Activated CD4-positive, alpha-beta T cell treated with anti-CD3 and anti-CD28 coated beads, Interleukin-2, amount 50 U/mL, for 16 hours (primary cell): ENCODE measurements around the gene ERBB3.
A peak's percentile ranks its signal among the peaks of the same experiment; 100 is the strongest.

Source experiments
- DNase-seq: peaks from one replicate; pipeline ENCODE4 v3.0.0-alpha.2; 2020

The ERBB3 gene

DNA sequence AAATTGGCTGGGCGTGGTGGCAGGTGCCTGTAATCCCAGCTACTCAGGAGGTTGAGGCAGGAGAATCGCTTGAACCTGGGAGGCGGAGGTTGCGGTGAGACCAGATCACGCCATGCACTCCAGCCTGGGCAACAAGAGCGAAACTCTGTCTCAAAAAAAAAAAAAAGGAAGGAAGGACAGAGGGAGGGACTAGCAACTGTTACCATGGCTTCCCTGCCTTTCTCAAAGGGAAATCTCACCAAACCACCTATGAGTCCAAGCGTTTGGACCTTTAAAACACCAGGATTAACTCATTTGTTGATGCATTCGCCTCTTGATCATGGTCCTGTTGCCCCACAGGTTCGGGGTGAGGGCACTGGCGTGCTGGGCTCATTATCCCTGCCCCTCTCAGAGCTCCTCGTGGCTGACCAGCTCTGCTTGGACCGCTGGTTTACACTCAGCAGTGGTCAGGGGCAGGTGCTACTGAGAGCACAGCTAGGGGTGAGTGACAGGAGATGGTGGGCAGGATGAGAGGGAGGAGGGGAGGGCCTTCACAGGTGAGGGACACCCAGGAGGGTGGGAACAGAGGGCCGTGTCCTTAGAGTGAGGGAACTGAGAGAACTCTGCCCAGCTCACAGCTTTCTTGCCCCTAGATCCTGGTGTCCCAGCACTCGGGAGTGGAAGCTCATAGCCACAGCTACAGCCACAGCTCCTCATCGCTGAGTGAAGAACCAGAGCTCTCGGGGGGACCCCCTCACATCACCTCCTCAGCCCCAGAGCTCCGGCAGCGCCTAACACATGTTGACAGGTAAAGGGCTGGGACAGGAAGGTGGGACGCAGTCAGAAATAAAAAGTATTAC is 62.2 kb downstream of the ERBB3 start:
- DNase-seq = no peak

- DNase-seq = no peak
Observed at GRCh38 chr12:56143217-56143616, 63.3 kb downstream of the ERBB3 start.

DNA sequence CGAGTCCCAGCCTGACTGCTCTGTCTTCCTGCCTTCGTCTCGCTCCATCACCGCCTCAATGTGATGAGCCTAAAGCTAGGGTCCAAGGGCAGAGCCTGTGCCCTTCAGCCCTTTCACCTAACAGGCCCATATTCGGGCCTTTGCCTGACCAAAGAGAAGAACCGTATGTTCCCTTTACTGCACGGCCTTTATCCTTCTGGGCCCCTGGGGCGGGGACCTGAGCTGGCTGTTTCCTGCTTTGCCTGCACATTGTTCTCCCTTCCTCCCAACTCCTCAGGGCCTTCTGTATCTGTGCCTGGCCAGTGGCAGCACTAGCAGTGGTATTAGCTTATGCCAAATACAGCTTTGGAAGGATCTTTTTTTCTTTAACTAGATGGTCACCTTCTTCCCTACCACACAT is 63.9 kb downstream of the ERBB3 start:
- no peak for DNase-seq

DNA sequence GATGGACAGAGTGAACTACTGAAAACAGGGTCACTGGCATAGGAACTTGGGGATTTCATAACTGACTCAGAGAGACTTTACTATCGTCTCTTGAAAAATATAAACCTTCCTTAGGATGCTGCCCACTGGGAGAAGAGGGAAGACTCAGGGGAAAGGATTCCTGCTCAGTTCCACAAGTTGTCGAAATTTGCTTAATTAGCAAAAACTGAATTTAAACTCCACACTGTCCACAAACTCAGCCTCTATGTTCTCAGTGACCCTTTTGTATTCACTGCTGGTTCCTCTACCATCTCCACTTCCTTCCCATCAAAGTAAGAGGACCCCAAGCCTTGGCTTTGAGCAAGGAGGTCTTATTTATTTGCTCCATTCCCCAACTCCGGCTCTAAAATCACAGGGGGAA is 65.3 kb downstream of the ERBB3 start:
- no peak for DNase-seq

- DNase-seq = no peak
Observed at GRCh38 chr12:56146492-56147460, 66.8 kb downstream of the ERBB3 start.

GRCh38 chr12:56150563-56150962 is 70.6 kb downstream of the ERBB3 start:
- no peak for DNase-seq

DNA sequence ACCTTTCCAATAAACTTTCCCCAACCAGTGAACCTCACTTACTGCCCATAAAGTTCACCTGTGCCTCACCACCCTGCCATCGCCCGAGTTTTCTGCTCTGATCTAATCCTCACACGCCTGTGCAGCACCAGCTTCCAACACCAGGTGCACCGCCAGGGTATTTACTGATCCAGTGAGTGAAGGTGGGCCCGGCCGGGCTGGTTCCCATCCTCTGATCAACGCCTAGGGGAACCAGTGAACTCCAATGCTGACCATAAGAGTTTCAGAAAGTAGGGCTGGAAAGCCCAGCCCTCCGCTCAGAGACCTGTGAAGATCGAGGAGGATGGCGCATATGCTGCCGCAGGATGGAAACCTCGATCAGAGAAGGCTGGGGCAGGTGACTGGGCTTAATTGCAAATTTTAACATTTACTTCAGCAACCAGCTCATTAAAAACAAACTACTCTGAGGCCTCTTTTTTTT is 71.7 kb downstream of the ERBB3 start:
- DNase-seq = peak; percentile 80

GRCh38 chr12:56152132-56152755 is 72.3 kb downstream of the ERBB3 start, which contains the start of gene MYL6B:
TSS of gene MYL6B (plus strand) at chr12:56152587. CDS start at chr12:56153919, 1,332 bp downstream.
- peak; percentile 96 for DNase-seq
